ENCODE measurements around the gene XPR1. TPM values are rescaled to one million over a fixed set of nuclear protein-coding genes. Genes with fewer than 3 reads are reported as not detected.
A peak's percentile ranks its signal among the peaks of the same experiment; 100 is the strongest.

XPR1 gene
- total and polyA plus RNA-seq, 2 of the 8 experiments (the other 6 are each of a cell fraction or from before 2014, with no cell fraction given), result 28.6 to 43.9 TPM

DNA sequence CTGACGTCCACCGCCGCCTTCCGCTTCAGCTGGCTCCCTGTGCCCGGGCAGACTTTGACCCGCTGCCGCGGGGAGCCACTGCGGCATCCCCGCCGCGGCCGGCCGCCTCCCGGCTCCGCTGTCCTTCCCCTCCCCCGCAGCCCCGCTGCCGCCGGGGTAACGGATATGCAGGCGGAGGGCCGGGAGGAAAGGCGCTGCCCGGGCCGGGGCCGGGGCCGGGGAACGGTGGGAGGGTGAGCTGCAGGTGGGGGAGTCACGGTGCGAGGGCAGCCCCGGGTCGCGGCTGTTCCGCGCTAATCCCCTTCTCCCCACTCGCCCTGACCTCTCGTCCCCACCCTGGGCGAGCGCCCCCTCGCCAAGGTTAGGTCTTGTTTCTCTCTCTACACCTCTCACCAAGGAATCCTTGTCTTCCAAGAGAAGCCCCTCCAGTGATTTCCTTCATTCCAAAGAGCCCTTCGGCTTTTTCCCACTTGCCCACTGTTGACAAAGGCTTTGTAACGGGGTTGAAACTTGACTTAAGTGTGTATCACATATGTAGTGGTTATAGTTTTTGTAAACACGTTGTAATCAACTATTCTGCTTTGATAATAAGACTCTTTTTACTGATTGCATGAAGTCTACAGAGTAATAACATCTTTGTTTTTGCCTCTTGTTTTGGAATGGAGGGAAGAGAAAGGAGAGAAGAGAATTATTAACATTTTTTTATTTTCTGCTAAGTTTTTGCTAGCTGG lies 669 bp downstream of the XPR1 start (continued):
- no peak for TF ChIP-seq RAD21 (IDR thresholded peaks at IDR 0.05 in 1 of 2, conservative IDR thresholded peaks at IDR 0.05 in 1 of 2; ENCODE audit: low read depth in 2 of 2, low read length in 2 of 2)
- 0 out of 2 replicates have a peak, but pooled peaks have one; percentile 1 for TF ChIP-seq PHF8 (conservative IDR thresholded peaks at IDR 0.05; ENCODE audit: low read depth, low read length)
- TF ChIP-seq BRCA1 (IDR thresholded peaks at IDR 0.05; ENCODE audit: low read depth, low read length), result no peak
- no peak for TF ChIP-seq BACH1 (IDR thresholded peaks at IDR 0.05; ENCODE audit: low read length)
- peak; percentile 79 for TF ChIP-seq ASH2L (IDR thresholded peaks at IDR 0.05; ENCODE audit: low read length)
- TF ChIP-seq ZNF274 (IDR thresholded peaks at IDR 0.05; ENCODE audit: borderline replicate concordance, extremely low read depth, low read length), result no peak
- peak; percentile 67 for TF ChIP-seq KDM4A (IDR thresholded peaks at IDR 0.05; ENCODE audit: low read depth, low read length, severe bottlenecking)
- TF ChIP-seq MAFK (IDR thresholded peaks at IDR 0.05; ENCODE audit: low read depth, low read length), result no peak
- no peak for TF ChIP-seq GABPA (IDR thresholded peaks at IDR 0.05; ENCODE audit: borderline replicate concordance, insufficient read depth, low read length)
- TF ChIP-seq, protein P1, sequence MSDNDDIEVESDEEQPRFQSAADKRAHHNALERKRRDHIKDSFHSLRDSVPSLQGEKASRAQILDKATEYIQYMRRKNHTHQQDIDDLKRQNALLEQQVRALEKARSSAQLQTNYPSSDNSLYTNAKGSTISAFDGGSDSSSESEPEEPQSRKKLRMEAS (IDR thresholded peaks at IDR 0.05), result no peak; the same call in 1 of the 2 replicates
- TF ChIP-seq POLR2A (IDR thresholded peaks at IDR 0.05; ENCODE audit: control extremely low read depth in 1 of 2, low read depth in 2 of 2, low read length in 2 of 2), result no peak; a peak in 1 of 3 replicates
- TF ChIP-seq EP300 (IDR thresholded peaks at IDR 0.05; ENCODE audit: borderline replicate concordance in 1 of 2, low read depth in 2 of 2, low read length in 2 of 2), result peak in 1 of 2 experiments; percentile 52; a peak in 1 of 3 replicates
- TF ChIP-seq KDM5A (IDR thresholded peaks at IDR 0.05; ENCODE audit: low read length), result no peak
- no peak for TF ChIP-seq SP2 (IDR thresholded peaks at IDR 0.05; ENCODE audit: low read length)
- TF ChIP-seq SRF (IDR thresholded peaks at IDR 0.05; ENCODE audit: low read depth, low read length), result no peak
- no peak for TF ChIP-seq CHD2 (IDR thresholded peaks at IDR 0.05; ENCODE audit: low read length)
- no peak for TF ChIP-seq SIX5 (IDR thresholded peaks at IDR 0.05; ENCODE audit: low read depth, low read length)
- TF ChIP-seq CREB1 (IDR thresholded peaks at IDR 0.05), result no peak
- no peak for TF ChIP-seq RNF2 (IDR thresholded peaks at IDR 0.05; ENCODE audit: borderline replicate concordance, low read depth, low read length, missing control alignments, poor library complexity, severe bottlenecking)
- no peak for TF ChIP-seq SP1 (IDR thresholded peaks at IDR 0.05; ENCODE audit: low read depth, low read length)

Data from H1 (cell line).